Neural progenitor cell (in vitro differentiated cells): ENCODE data around the gene TCTN1. TPM values are rescaled to one million over a fixed set of nuclear protein-coding genes. Genes with fewer than 3 reads are reported as not detected.
A peak's percentile ranks its signal among the peaks of the same experiment; 100 is the strongest.
"Not testable (repeated sequence)": the region's sequence is repeated elsewhere in the genome, so short reads cannot be mapped to it uniquely, and the experiment has no call there.

Experiments used
- DNase-seq: peaks from one replicate; pipeline ENCODE4 v3.0.0-alpha.2; 2016; ENCODE audit warnings: low spot score
- H2AFZ ChIP-seq: fragments of 200-600 bp; sonication (generic); replicated peaks from 2 replicates; pipeline ENCODE4 v1.6.1; 2016; ENCODE audit warnings: antibody characterized with exemption
- H3F3A ChIP-seq: fragments of 200-600 bp; sonication (generic); 2 replicates; pipeline ENCODE4 v1.6.1; 2016; ENCODE audit warnings: antibody characterized with exemption, low read depth
- H3K27ac ChIP-seq: fragments of 200-600 bp; sonication (generic); 2 replicates; pipeline ENCODE4 v1.5.1; 2016; ENCODE audit warnings: mild to moderate bottlenecking
- H3K27me3 ChIP-seq: fragments of 200-600 bp; sonication (generic); 2 replicates; pipeline ENCODE4 v1.6.1; 2016; ENCODE audit warnings: mild to moderate bottlenecking, moderate library complexity
- H3K36me3 ChIP-seq: fragments of 200-600 bp; sonication (generic); 2 replicates; pipeline ENCODE4 v1.5.1; 2016
- H3K4me1 ChIP-seq: fragments of 200-600 bp; sonication (generic); 2 replicates; pipeline ENCODE4 v1.6.1; 2016; ENCODE audit warnings: mixed run types
- H3K4me2 ChIP-seq: fragments of 200-600 bp; sonication (generic); 2 replicates; pipeline ENCODE4 v1.6.1; 2016
- H3K4me3 ChIP-seq: fragments of 200-600 bp; sonication (generic); 2 replicates; pipeline ENCODE4 v1.5.1; 2016
- H3K79me2 ChIP-seq: fragments of 200-600 bp; sonication (generic); 2 replicates; pipeline ENCODE4 v1.6.1; 2016; ENCODE audit warnings: low read depth
- H3K9ac ChIP-seq: fragments of 200-600 bp; sonication (generic); 2 replicates; pipeline ENCODE4 v1.6.1; 2016
- H3K9me3 ChIP-seq: fragments of 200-600 bp; sonication (generic); 2 replicates; pipeline ENCODE4 v1.5.1; 2016; ENCODE audit warnings: low read depth
- H4K20me1 ChIP-seq: fragments of 200-600 bp; sonication (generic); 2 replicates; pipeline ENCODE4 v1.6.1; 2016; ENCODE audit warnings: low read depth
- H3K27ac Mint-ChIP-seq: 3 replicates; pipeline ENCODE4 v1.8.0; 2021; ENCODE audit warnings: mixed read lengths
- H3K27me3 Mint-ChIP-seq: 2 replicates; pipeline ENCODE4 v1.8.0; 2022; ENCODE audit warnings: low read depth, mild to moderate bottlenecking, inconsistent platforms, moderate library complexity, mixed read lengths; ENCODE audit not compliant: insufficient read depth
- H3K36me3 Mint-ChIP-seq: 3 replicates; pipeline ENCODE4 v1.8.0; 2021; ENCODE audit warnings: mixed read lengths
- H3K4me1 Mint-ChIP-seq: 3 replicates; pipeline ENCODE4 v1.8.0; 2021; ENCODE audit warnings: mixed read lengths
- H3K4me3 Mint-ChIP-seq: 3 replicates; pipeline ENCODE4 v1.8.0; 2021; ENCODE audit warnings: mild to moderate bottlenecking, moderate library complexity, mixed read lengths
- H3K9me3 Mint-ChIP-seq: 3 replicates; pipeline ENCODE4 v1.8.0; 2020; ENCODE audit warnings: mixed read lengths
- EZH2 ChIP-seq: fragments of 200-600 bp; sonication (generic); IDR thresholded peaks from 2 replicates; pipeline ENCODE4 v1.6.1; 2017; ENCODE audit warnings: antibody characterized with exemption, mild to moderate bottlenecking, moderate library complexity
- EZH2phosphoT487 ChIP-seq: fragments of 200-600 bp; sonication (generic); IDR thresholded peaks from 2 replicates; pipeline ENCODE4 v1.6.1; 2017; ENCODE audit warnings: antibody characterized with exemption
- total RNA-seq: library from RNA; depleted of rRNA; stranded (reverse); fragments of >200 nt; gene quantifications from 2 replicates; pipeline ENCODE4 v1.2.3, GENCODE V29; 2015; ENCODE audit warnings: low replicate concordance
- TF ChIP-seq, protein P1 (sequence below): fragments of 200-600 bp; sonication (generic); IDR thresholded peaks from 2 replicates; pipeline ENCODE4 v1.5.1; 2017; ENCODE audit warnings: antibody characterized with exemption, mild to moderate bottlenecking

The TCTN1 gene
- total RNA-seq, 1 donor from 2014 or later: 42.7 TPM

DNA sequence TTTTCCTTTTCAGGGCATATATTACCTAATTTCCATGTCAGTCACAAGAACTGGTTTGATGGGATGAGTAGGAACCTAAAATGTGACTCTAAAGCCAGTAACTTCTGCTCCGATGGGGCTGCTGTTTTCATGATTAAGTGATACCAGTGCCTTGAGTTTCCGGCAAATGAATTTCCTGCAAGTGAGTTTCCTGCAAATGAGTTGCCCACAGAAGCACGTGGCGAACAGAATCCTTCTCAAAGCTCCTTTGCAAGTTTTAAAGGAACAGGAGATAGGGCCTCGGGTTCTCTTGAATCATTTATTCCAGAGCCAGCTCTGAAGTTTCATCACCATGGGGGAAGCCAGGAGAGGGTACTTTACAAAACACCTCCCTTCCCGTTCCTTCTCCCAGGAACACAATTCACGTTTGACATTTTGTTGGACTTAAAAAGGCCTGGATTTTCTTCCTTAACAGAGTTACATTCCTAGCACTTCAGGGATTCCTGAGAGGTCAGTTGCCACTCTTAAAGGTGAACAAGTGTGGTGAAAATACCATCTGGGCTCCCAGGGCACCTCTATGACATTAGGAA lies 28.6 kb upstream of the TCTN1 start:
- Histone ChIP-seq H4K20me1 (peaks cover 24% of the 10 kb centered on the region), H3K4me1 (peaks cover 21% of the 10 kb centered on the region), H2AFZ (peak overlapping the region; percentile 44), H3K27me3 (peaks cover 14% of the 10 kb centered on the region), H3K9ac (no peak overlapping the region), H3K4me3 (no peak overlapping the region), H3F3A (peaks cover 8% of the 10 kb centered on the region), H3K79me2 (peaks cover 25% of the 10 kb centered on the region), H3K4me2 (peak overlapping the region; percentile 13), H3K27ac (peak overlapping the region; percentile 23), H3K36me3 (no peaks in the 10 kb centered on the region), H3K9me3 (no peaks in the 10 kb centered on the region)
- H3K9me3 Mint-ChIP-seq: no peaks in the 10 kb centered on the region
- H3K27me3 Mint-ChIP-seq: peaks cover 3% of the 10 kb centered on the region
- no peak overlapping the region for H3K27ac Mint-ChIP-seq
- TF ChIP-seq EZH2 (no peak), EZH2phosphoT487 (no peak)
- TF ChIP-seq, protein P1, sequence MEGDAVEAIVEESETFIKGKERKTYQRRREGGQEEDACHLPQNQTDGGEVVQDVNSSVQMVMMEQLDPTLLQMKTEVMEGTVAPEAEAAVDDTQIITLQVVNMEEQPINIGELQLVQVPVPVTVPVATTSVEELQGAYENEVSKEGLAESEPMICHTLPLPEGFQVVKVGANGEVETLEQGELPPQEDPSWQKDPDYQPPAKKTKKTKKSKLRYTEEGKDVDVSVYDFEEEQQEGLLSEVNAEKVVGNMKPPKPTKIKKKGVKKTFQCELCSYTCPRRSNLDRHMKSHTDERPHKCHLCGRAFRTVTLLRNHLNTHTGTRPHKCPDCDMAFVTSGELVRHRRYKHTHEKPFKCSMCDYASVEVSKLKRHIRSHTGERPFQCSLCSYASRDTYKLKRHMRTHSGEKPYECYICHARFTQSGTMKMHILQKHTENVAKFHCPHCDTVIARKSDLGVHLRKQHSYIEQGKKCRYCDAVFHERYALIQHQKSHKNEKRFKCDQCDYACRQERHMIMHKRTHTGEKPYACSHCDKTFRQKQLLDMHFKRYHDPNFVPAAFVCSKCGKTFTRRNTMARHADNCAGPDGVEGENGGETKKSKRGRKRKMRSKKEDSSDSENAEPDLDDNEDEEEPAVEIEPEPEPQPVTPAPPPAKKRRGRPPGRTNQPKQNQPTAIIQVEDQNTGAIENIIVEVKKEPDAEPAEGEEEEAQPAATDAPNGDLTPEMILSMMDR: no peak
- no peak overlapping the region for H3K4me3 Mint-ChIP-seq
- H3K36me3 Mint-ChIP-seq: peaks cover 5% of the 10 kb centered on the region
- peak; percentile 44 for DNase-seq
- H3K4me1 Mint-ChIP-seq: peaks cover 28% of the 10 kb centered on the region

DNA sequence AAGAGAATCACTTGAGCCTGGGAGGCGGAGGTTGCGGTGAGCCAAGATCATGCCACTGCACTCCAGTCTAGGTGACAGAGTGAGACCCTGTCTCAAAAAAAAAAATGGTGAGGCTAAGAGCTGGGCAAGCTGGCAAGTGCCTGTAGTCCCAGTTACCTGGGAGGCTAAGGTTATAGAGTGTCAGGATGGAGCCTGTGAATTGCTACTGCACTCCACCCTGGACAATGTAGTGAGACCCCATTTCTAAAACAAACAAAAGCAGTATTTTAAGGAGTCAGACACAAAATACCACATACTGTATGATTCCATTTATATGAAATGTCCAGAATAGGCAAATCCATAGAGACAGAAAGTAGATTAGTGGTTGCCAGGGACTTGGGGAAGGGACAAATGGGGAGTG lies 26.8 kb upstream of the TCTN1 start:
- H3K9me3 Mint-ChIP-seq, H2AFZ ChIP-seq, H3K4me3 ChIP-seq, H3K9ac ChIP-seq, H3K9me3 ChIP-seq, H3K79me2 ChIP-seq, H3K27me3 ChIP-seq, DNase-seq, H3K36me3 ChIP-seq, H4K20me1 ChIP-seq, H3K4me2 ChIP-seq, H3K27ac ChIP-seq, H3K4me3 Mint-ChIP-seq, H3K27me3 Mint-ChIP-seq, H3K36me3 Mint-ChIP-seq, H3K27ac Mint-ChIP-seq, H3F3A ChIP-seq: not testable (repeated sequence)
- peaks cover 22% of the 10 kb centered on the region for H3K4me1 ChIP-seq
- H3K4me1 Mint-ChIP-seq: peaks cover 29% of the 10 kb centered on the region

DNA sequence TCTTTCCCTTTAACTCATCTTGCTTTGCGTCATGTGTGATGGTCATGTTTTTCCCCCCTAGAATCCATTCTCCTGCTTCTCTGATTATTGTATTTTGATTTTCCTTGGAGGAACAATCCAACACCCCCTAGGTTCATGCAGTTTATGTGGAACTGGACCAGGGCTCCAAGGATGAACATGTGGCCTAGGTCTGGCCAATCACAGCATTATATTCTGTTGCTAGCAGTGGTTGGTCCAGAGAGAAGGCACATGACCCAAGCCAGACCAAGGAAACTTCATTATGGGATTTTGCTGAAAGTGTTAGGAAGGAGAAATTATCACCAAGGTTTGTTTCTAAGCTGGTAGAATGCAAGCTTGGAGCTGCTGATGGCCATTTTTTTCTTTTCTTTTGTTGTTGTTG lies 23.9 kb upstream of the TCTN1 start:
- Histone ChIP-seq H4K20me1 (no peaks in the 10 kb centered on the region), H3F3A (peaks cover 8% of the 10 kb centered on the region), H3K4me3 (no peak overlapping the region), H3K79me2 (no peaks in the 10 kb centered on the region), H3K36me3 (no peaks in the 10 kb centered on the region), H3K4me2 (no peak overlapping the region), H2AFZ (no peak overlapping the region), H3K4me1 (peaks cover 14% of the 10 kb centered on the region), H3K27ac (no peak overlapping the region), H3K27me3 (no peaks in the 10 kb centered on the region), H3K9me3 (no peaks in the 10 kb centered on the region), H3K9ac (no peak overlapping the region)
- Mint-ChIP-seq H3K36me3 (no peaks in the 10 kb centered on the region), H3K4me1 (peaks cover 19% of the 10 kb centered on the region), H3K27ac (no peak overlapping the region), H3K27me3 (peaks cover 3% of the 10 kb centered on the region), H3K9me3 (no peaks in the 10 kb centered on the region), H3K4me3 (no peak overlapping the region)
- no peak for TF ChIP-seq EZH2
- TF ChIP-seq, protein P1: no peak
- TF ChIP-seq EZH2phosphoT487: no peak
- no peak for DNase-seq

DNA sequence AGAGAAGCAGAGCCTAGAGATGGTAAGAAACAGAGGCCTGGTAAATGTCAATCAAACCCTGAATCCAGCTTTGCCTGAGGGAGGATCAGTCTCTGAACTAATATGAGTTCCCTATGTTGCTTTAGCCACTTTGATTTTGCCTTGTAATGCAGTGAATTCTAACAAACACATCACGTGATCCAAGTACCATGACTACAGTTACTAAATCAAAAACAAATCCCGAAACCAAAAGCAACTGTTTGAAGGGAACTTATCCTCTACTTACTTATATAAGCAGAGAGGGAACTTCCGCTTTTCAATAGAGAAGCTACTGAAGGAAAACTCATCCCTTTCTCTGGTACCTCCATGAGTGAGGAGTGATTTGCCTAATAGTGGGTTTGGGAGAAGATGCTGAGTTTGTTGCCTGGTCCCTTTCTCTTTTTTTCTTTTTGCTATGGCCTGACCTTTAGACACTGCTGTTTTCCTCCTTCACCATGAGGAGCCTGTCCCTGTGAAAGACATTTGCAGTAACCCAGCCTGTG lies 23.1 kb upstream of the TCTN1 start:
- TF ChIP-seq, protein P1: no peak
- no peak for TF ChIP-seq EZH2phosphoT487

More for the DNA sequence above, 23.1 kb upstream of the TCTN1 start:
- no peak overlapping the region for H3K27ac ChIP-seq
- H2AFZ ChIP-seq: no peak overlapping the region
- H3K27me3 Mint-ChIP-seq: peaks cover 3% of the 10 kb centered on the region
- H3F3A ChIP-seq: peaks cover 2% of the 10 kb centered on the region
- no peaks in the 10 kb centered on the region for H3K9me3 ChIP-seq
- no peak overlapping the region for H3K4me3 ChIP-seq
- H3K27ac Mint-ChIP-seq: peak overlapping the region; percentile 26
- no peaks in the 10 kb centered on the region for H3K27me3 ChIP-seq
- H3K36me3 ChIP-seq: no peaks in the 10 kb centered on the region
- H3K36me3 Mint-ChIP-seq: no peaks in the 10 kb centered on the region
- H3K4me1 ChIP-seq: peaks cover 6% of the 10 kb centered on the region
- no peaks in the 10 kb centered on the region for H3K79me2 ChIP-seq
- no peak overlapping the region for H3K4me2 ChIP-seq
- no peak overlapping the region for H3K4me3 Mint-ChIP-seq
- peaks cover 14% of the 10 kb centered on the region for H3K4me1 Mint-ChIP-seq
- no peak for DNase-seq
- H3K9ac ChIP-seq: no peak overlapping the region
- no peaks in the 10 kb centered on the region for H3K9me3 Mint-ChIP-seq
- no peaks in the 10 kb centered on the region for H4K20me1 ChIP-seq
